Measurements from ENCODE around the gene WFDC8. TPM values are rescaled to one million over a fixed set of nuclear protein-coding genes. Genes with fewer than 3 reads are reported as not detected.

WFDC8 gene
- total and polyA plus RNA-seq, 10 donors: not detected

DNA sequence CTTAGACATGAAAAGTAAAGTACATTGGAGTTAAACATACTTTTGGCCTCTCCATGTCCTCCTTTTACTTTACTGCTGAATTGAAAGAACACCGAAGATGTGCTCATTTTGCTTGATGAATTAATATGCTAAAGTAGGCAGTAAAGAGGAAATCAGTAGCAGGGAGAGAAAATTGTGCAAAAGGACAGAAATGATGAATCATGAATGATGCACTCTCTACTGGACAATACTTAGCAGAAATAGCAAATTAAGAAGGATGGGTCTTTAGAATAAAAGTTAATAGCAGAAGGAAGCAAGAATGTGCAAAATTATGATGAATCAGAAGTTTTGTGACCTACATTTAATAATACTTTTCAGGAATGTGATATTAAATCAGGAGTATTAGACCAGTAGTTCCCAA is 55.3 kb downstream of the WFDC8 start:
- H3K27ac ChIP-seq: no peak overlapping the region
- no peaks in the 10 kb centered on the region for H3K4me1 ChIP-seq
- TF ChIP-seq POLR2AphosphoS5 (IDR thresholded peaks at IDR 0.05) (no peak), POLR2A (IDR thresholded peaks at IDR 0.05) (no peak)
- TF ChIP-seq, protein P1, sequence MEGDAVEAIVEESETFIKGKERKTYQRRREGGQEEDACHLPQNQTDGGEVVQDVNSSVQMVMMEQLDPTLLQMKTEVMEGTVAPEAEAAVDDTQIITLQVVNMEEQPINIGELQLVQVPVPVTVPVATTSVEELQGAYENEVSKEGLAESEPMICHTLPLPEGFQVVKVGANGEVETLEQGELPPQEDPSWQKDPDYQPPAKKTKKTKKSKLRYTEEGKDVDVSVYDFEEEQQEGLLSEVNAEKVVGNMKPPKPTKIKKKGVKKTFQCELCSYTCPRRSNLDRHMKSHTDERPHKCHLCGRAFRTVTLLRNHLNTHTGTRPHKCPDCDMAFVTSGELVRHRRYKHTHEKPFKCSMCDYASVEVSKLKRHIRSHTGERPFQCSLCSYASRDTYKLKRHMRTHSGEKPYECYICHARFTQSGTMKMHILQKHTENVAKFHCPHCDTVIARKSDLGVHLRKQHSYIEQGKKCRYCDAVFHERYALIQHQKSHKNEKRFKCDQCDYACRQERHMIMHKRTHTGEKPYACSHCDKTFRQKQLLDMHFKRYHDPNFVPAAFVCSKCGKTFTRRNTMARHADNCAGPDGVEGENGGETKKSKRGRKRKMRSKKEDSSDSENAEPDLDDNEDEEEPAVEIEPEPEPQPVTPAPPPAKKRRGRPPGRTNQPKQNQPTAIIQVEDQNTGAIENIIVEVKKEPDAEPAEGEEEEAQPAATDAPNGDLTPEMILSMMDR (IDR thresholded peaks at IDR 0.05 in 8 of 11, conservative IDR thresholded peaks at IDR 0.05 in 3 of 11): no peak
- H3K27me3 ChIP-seq (replicated peaks in 1 of 7): peaks cover 0 to 42% (median 0%) of the 10 kb centered on the region in 7 donors
- H3K9me3 ChIP-seq: no peaks in the 10 kb centered on the region
- H3K36me3 ChIP-seq: no peaks in the 10 kb centered on the region
- WGBS, 5 donors: 55 to 71% (median 64%) methylated on average over 1 of the region's 1 CpG
- no peak overlapping the region for H3K4me3 ChIP-seq
- DNase-seq: no peak
- intact Hi-C loops (cut with DNase I; ENCODE audit: low total_unique reads): no loop called here

DNA sequence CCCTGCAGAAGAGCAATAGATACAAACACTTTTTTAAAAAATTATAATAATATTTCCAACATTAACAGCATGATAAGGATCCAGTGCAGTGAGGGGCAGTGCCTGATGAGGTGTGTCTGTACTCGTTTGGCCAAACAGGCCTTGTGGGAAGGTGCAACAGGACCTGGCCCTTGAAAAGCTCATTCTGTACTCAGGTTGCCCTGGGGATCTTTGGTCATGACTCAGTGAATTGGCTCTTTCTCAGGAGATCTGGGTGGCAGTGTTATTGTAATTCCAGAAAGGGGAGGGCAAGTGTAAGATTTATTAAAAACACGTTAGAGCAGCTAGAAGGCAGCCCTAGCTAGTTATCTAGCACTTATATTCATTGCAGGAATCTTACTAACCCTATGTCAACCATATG is 60.8 kb downstream of the WFDC8 start:
- Histone ChIP-seq H3K27me3 (replicated peaks in 1 of 7) (peaks cover 0 to 31% (median 0%) of the 10 kb centered on the region in 7 donors), H3K36me3 (no peaks in the 10 kb centered on the region), H3K4me3 (no peak overlapping the region), H3K27ac (no peak overlapping the region), H3K4me1 (no peaks in the 10 kb centered on the region), H3K9me3 (no peaks in the 10 kb centered on the region)
- no peak for TF ChIP-seq POLR2A (IDR thresholded peaks at IDR 0.05)
- TF ChIP-seq, protein P1 (IDR thresholded peaks at IDR 0.05 in 8 of 11, conservative IDR thresholded peaks at IDR 0.05 in 3 of 11): no peak
- no peak for TF ChIP-seq POLR2AphosphoS5 (IDR thresholded peaks at IDR 0.05)
- intact Hi-C loops (cut with DNase I; ENCODE audit: low total_unique reads): no loop called here
- 39 to 71% (median 58%) methylated on average over 2 of the region's 2 CpGs for WGBS, 5 donors
- no peak for DNase-seq

DNA sequence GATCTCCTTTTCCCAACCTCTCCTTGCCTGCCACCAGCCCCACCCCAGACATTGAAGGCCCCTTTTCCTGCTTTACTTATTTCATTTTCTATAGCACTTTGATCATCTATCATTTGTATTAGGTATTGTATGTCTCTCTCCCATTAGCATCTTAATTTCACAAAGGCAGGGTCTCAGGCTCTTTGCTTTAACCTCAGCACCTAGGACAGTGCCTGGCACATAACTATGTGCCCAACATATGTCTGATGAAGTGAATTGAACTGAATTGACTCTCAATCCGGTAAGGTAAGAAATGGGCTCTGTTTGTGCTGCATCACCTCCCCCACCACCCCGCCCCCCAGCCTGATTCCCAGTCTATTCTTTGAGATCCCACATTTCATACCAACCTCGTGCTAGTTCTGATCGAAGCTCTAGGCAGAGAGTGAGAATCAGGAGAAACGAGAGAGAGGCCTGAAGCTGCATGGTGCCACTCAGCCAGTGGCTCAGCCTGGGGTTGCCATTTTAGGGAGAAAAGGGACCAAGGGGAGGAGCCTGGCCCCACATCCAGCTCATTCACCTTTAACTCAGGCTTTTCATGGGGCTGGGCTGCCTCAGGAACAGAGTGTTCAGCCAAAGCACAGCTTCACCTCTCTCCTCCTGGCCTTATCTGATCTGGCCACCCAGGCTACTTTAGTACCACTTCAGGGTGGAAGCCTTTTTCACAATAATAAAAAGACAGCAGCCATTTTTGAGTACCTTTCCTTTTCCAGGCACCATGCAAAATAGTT is 63.8 kb downstream of the WFDC8 start, which contains the start of gene SPINT3:
Gene SPINT3 (minus strand): TSS at position 476 of the 767 bp plus-strand sequence. CDS start 14 bp downstream, at position 462.
- Histone ChIP-seq H3K4me1 (no peaks in the 10 kb centered on the region), H3K4me3 (no peak within 1 kb of the TSS), H3K27me3 (replicated peaks in 1 of 7) (peaks cover 0 to 50% (median 0%) of the 10 kb centered on the region in 7 donors), H3K9me3 (no peaks in the 10 kb centered on the region), H3K27ac (no peak within 1 kb of the TSS), H3K36me3 (no peaks in the 10 kb centered on the region)
- WGBS, 5 donors: 66 to 74% (median 70%) methylated on average over 5 of the region's 5 CpGs
- TF ChIP-seq, protein P1 (IDR thresholded peaks at IDR 0.05 in 8 of 11, conservative IDR thresholded peaks at IDR 0.05 in 3 of 11): no peak
- no peak for TF ChIP-seq POLR2AphosphoS5 (IDR thresholded peaks at IDR 0.05)
- DNase-seq: no peak
- intact Hi-C loops (cut with DNase I; ENCODE audit: low total_unique reads): no loop called here

DNA sequence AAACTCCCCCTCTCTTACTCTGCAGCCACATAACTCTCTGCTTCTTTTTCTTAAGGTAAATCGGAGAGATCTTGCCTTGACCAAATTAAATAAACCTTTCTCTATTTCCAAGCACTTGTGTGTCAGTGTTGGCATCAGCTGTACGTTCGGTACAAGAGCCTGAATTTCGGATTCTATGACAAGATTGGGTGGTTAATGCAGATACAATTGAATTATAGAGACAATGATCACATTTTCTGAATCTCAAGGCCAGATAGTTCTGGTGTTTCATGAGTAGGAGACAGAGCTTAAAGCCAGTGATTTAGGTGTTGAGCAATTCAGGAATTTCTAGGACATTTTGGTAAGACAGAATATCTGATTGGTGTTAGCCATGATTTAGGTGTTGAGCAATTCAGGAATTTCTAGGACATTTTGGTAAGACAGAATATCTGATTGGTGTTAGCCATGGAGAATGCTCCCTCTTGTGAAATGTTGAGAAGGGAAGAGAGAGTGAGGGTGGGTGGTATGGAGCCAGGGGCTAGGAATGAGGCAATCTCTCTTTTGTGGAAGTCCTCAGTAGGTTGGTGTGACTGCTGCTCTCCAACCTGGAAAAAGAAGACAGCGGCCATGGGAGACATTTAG is 68.7 kb downstream of the WFDC8 start:
- intact Hi-C loops (cut with DNase I; ENCODE audit: low total_unique reads): no loop called here
- WGBS, 5 donors: 80 to 84% (median 81%) methylated on average over 5 of the region's 5 CpGs

More for the DNA sequence above, 68.7 kb downstream of the WFDC8 start:
- no peak overlapping the region for H3K4me3 ChIP-seq
- H3K27ac ChIP-seq: no peak overlapping the region
- H3K27me3 ChIP-seq (replicated peaks in 1 of 7): peaks cover 0 to 35% (median 0%) of the 10 kb centered on the region in 7 donors
- no peaks in the 10 kb centered on the region for H3K36me3 ChIP-seq
- no peak for DNase-seq
- no peak for TF ChIP-seq POLR2A (IDR thresholded peaks at IDR 0.05)
- TF ChIP-seq, protein P1 (IDR thresholded peaks at IDR 0.05 in 8 of 11, conservative IDR thresholded peaks at IDR 0.05 in 3 of 11): no peak
- TF ChIP-seq POLR2AphosphoS5 (IDR thresholded peaks at IDR 0.05): no peak
- H3K9me3 ChIP-seq: no peaks in the 10 kb centered on the region
- no peaks in the 10 kb centered on the region for H3K4me1 ChIP-seq

All from spleen (tissue), 11 donors.